ENCODE data around the gene PRSS48. TPM values are rescaled to one million over a fixed set of nuclear protein-coding genes. Genes with fewer than 3 reads are reported as not detected.
A peak's percentile ranks its signal among the peaks of the same experiment; 100 is the strongest.
"Not testable (repeated sequence)": the region's sequence is repeated elsewhere in the genome, so short reads cannot be mapped to it uniquely, and the experiment has no call there.

The PRSS48 gene
- total RNA-seq, 1 donor from 2014 or later: not detected

- no peaks in the 10 kb centered on the region for H3K36me3 ChIP-seq (ENCODE audit: control insufficient read depth, insufficient read depth, low read length)
- TF ChIP-seq CTCF (IDR thresholded peaks at IDR 0.05; ENCODE audit: insufficient read depth, low read length, severe bottlenecking): no peak
- H3K27me3 ChIP-seq (ENCODE audit: control insufficient read depth, insufficient read depth, low read length): no peaks in the 10 kb centered on the region
- FAIRE-seq (no peak), DNase-seq (ENCODE audit: low read depth) (peak; percentile 29)
- H3K4me3 ChIP-seq (ENCODE audit: low read depth, low read length): no peak overlapping the region
Observed at GRCh38 chr4:151246742-151247141, 30.2 kb upstream of the PRSS48 start.

- Histone ChIP-seq H3K36me3 (ENCODE audit: control insufficient read depth, insufficient read depth, low read length) (no peaks in the 10 kb centered on the region), H3K4me3 (ENCODE audit: low read depth, low read length) (no peak overlapping the region), H3K27me3 (ENCODE audit: control insufficient read depth, insufficient read depth, low read length) (no peaks in the 10 kb centered on the region)
- peak; percentile 8 for DNase-seq (ENCODE audit: low read depth)
- no peak for FAIRE-seq
- TF ChIP-seq CTCF (IDR thresholded peaks at IDR 0.05; ENCODE audit: insufficient read depth, low read length, severe bottlenecking): no peak
Observed at GRCh38 chr4:151247395-151247794, 29.6 kb upstream of the PRSS48 start.

GRCh38 chr4:151248519-151248918 lies 28.4 kb upstream of the PRSS48 start:
- no peak for TF ChIP-seq CTCF (IDR thresholded peaks at IDR 0.05; ENCODE audit: insufficient read depth, low read length, severe bottlenecking)
- no peak for DNase-seq (ENCODE audit: low read depth)
- no peak for FAIRE-seq
- Histone ChIP-seq H3K36me3 (ENCODE audit: control insufficient read depth, insufficient read depth, low read length) (no peaks in the 10 kb centered on the region), H3K4me3 (ENCODE audit: low read depth, low read length) (no peak overlapping the region), H3K27me3 (ENCODE audit: control insufficient read depth, insufficient read depth, low read length) (no peaks in the 10 kb centered on the region)

GRCh38 chr4:151250706-151251105 lies 26.3 kb upstream of the PRSS48 start:
- Histone ChIP-seq H3K36me3 (ENCODE audit: control insufficient read depth, insufficient read depth, low read length) (no peaks in the 10 kb centered on the region), H3K4me3 (ENCODE audit: low read depth, low read length) (no peak overlapping the region), H3K27me3 (ENCODE audit: control insufficient read depth, insufficient read depth, low read length) (no peaks in the 10 kb centered on the region)
- FAIRE-seq: no peak
- TF ChIP-seq CTCF (IDR thresholded peaks at IDR 0.05; ENCODE audit: insufficient read depth, low read length, severe bottlenecking): no peak
- no peak for DNase-seq (ENCODE audit: low read depth)

GRCh38 chr4:151251603-151252304 lies 25.2 kb upstream of the PRSS48 start:
- FAIRE-seq (no peak), DNase-seq (ENCODE audit: low read depth) (no peak)
- no peaks in the 10 kb centered on the region for H3K27me3 ChIP-seq (ENCODE audit: control insufficient read depth, insufficient read depth, low read length)
- no peak for TF ChIP-seq CTCF (IDR thresholded peaks at IDR 0.05; ENCODE audit: insufficient read depth, low read length, severe bottlenecking)
- H3K4me3 ChIP-seq (ENCODE audit: low read depth, low read length): no peak overlapping the region
- H3K36me3 ChIP-seq (ENCODE audit: control insufficient read depth, insufficient read depth, low read length): no peaks in the 10 kb centered on the region

- DNase-seq (ENCODE audit: low read depth); H3K4me3 ChIP-seq (ENCODE audit: low read depth, low read length); H3K27me3 ChIP-seq (ENCODE audit: control insufficient read depth, insufficient read depth, low read length); FAIRE-seq; H3K36me3 ChIP-seq (ENCODE audit: control insufficient read depth, insufficient read depth, low read length): not testable (repeated sequence)
Observed at GRCh38 chr4:151255226-151255625, 21.7 kb upstream of the PRSS48 start.

- not testable (repeated sequence) for H3K4me3 ChIP-seq (ENCODE audit: low read depth, low read length); FAIRE-seq; H3K36me3 ChIP-seq (ENCODE audit: control insufficient read depth, insufficient read depth, low read length); H3K27me3 ChIP-seq (ENCODE audit: control insufficient read depth, insufficient read depth, low read length); DNase-seq (ENCODE audit: low read depth)
Observed at GRCh38 chr4:151255680-151256079, 21.3 kb upstream of the PRSS48 start.
